T-helper 1 cell treated with Interleukin-12 subunit alpha and Interleukin-12 subunit beta and Interleukin-4 antibody, amounts not matched to agents 30 μg/mL and 1 μg/mL, for 36 hours (primary cell): ENCODE measurements around the gene ALCAM.

Experiments used
- H3K27ac Mint-ChIP-seq: one replicate; pipeline ENCODE4 v1.8.0; 2021; ENCODE audit warnings: mild to moderate bottlenecking, mixed read lengths
- H3K27me3 Mint-ChIP-seq: one replicate; pipeline ENCODE4 v1.8.0; 2021; ENCODE audit warnings: low read depth, mixed read lengths
- H3K36me3 Mint-ChIP-seq: one replicate; pipeline ENCODE4 v1.8.0; 2021; ENCODE audit warnings: low read depth, mixed read lengths
- H3K4me1 Mint-ChIP-seq: one replicate; pipeline ENCODE4 v1.8.0; 2021; ENCODE audit warnings: low read depth, mixed read lengths
- H3K4me3 Mint-ChIP-seq: one replicate; pipeline ENCODE4 v1.8.0; 2021; ENCODE audit warnings: mild to moderate bottlenecking, moderate library complexity, mixed read lengths
- H3K9me3 Mint-ChIP-seq: one replicate; pipeline ENCODE4 v1.8.0; 2021; ENCODE audit warnings: mixed read lengths

Gene ALCAM

GRCh38 chr3:105417525-105418289 lies 51.0 kb downstream of the ALCAM start:
- H3K9me3 Mint-ChIP-seq = no peaks in the 10 kb centered on the region
- H3K27ac Mint-ChIP-seq = no peak overlapping the region
- H3K4me1 Mint-ChIP-seq = no peaks in the 10 kb centered on the region
- H3K27me3 Mint-ChIP-seq = no peaks in the 10 kb centered on the region
- H3K4me3 Mint-ChIP-seq = no peak overlapping the region
- H3K36me3 Mint-ChIP-seq = no peaks in the 10 kb centered on the region

- H3K9me3 Mint-ChIP-seq = no peaks in the 10 kb centered on the region
- H3K4me1 Mint-ChIP-seq = no peaks in the 10 kb centered on the region
- H3K27ac Mint-ChIP-seq = no peak overlapping the region
- no peak overlapping the region for H3K4me3 Mint-ChIP-seq
- H3K36me3 Mint-ChIP-seq = no peaks in the 10 kb centered on the region
- no peaks in the 10 kb centered on the region for H3K27me3 Mint-ChIP-seq
Measured at GRCh38 chr3:105422645-105423044, 55.9 kb downstream of the ALCAM start.

GRCh38 chr3:105423397-105423796 lies 56.7 kb downstream of the ALCAM start:
- H3K36me3 Mint-ChIP-seq = no peaks in the 10 kb centered on the region
- no peak overlapping the region for H3K4me3 Mint-ChIP-seq
- no peak overlapping the region for H3K27ac Mint-ChIP-seq
- H3K4me1 Mint-ChIP-seq = no peaks in the 10 kb centered on the region
- H3K9me3 Mint-ChIP-seq = no peaks in the 10 kb centered on the region
- H3K27me3 Mint-ChIP-seq = no peaks in the 10 kb centered on the region

- H3K36me3 Mint-ChIP-seq = no peaks in the 10 kb centered on the region
- H3K27me3 Mint-ChIP-seq = no peaks in the 10 kb centered on the region
- H3K4me3 Mint-ChIP-seq = no peak overlapping the region
- H3K9me3 Mint-ChIP-seq = no peaks in the 10 kb centered on the region
- no peaks in the 10 kb centered on the region for H3K4me1 Mint-ChIP-seq
- H3K27ac Mint-ChIP-seq = no peak overlapping the region
Measured at GRCh38 chr3:105424412-105425152, 57.9 kb downstream of the ALCAM start.

GRCh38 chr3:105425153-105425502 lies 58.4 kb downstream of the ALCAM start:
- no peak overlapping the region for H3K4me3 Mint-ChIP-seq
- no peaks in the 10 kb centered on the region for H3K36me3 Mint-ChIP-seq
- no peak overlapping the region for H3K27ac Mint-ChIP-seq
- no peaks in the 10 kb centered on the region for H3K27me3 Mint-ChIP-seq
- no peaks in the 10 kb centered on the region for H3K4me1 Mint-ChIP-seq
- H3K9me3 Mint-ChIP-seq = no peaks in the 10 kb centered on the region

- Mint-ChIP-seq H3K36me3 (no peaks in the 10 kb centered on the region), H3K27ac (no peak overlapping the region), H3K4me3 (no peak overlapping the region), H3K9me3 (no peaks in the 10 kb centered on the region), H3K27me3 (no peaks in the 10 kb centered on the region), H3K4me1 (no peaks in the 10 kb centered on the region)
Measured at GRCh38 chr3:105427332-105427731, 60.6 kb downstream of the ALCAM start.

- no peaks in the 10 kb centered on the region for H3K27me3 Mint-ChIP-seq
Measured at GRCh38 chr3:105429034-105429762, 62.5 kb downstream of the ALCAM start.

GRCh38 chr3:105430455-105430854 lies 63.7 kb downstream of the ALCAM start:
- H3K36me3 Mint-ChIP-seq = no peaks in the 10 kb centered on the region
- no peaks in the 10 kb centered on the region for H3K9me3 Mint-ChIP-seq
- H3K27ac Mint-ChIP-seq = no peak overlapping the region
- H3K4me3 Mint-ChIP-seq = no peak overlapping the region
- H3K4me1 Mint-ChIP-seq = no peaks in the 10 kb centered on the region
- no peaks in the 10 kb centered on the region for H3K27me3 Mint-ChIP-seq

More at GRCh38 chr3:105429034-105429762, 62.5 kb downstream of the ALCAM start:
- H3K4me1 Mint-ChIP-seq = no peaks in the 10 kb centered on the region
- no peak overlapping the region for H3K27ac Mint-ChIP-seq
- H3K4me3 Mint-ChIP-seq = no peak overlapping the region
- H3K36me3 Mint-ChIP-seq = no peaks in the 10 kb centered on the region
- no peaks in the 10 kb centered on the region for H3K9me3 Mint-ChIP-seq

GRCh38 chr3:105431200-105431599 lies 64.5 kb downstream of the ALCAM start:
- Mint-ChIP-seq H3K4me1 (no peaks in the 10 kb centered on the region), H3K4me3 (no peak overlapping the region), H3K36me3 (no peaks in the 10 kb centered on the region), H3K9me3 (no peaks in the 10 kb centered on the region), H3K27ac (no peak overlapping the region), H3K27me3 (no peaks in the 10 kb centered on the region)

- no peak overlapping the region for H3K4me3 Mint-ChIP-seq
Measured at GRCh38 chr3:105435277-105435676, 68.6 kb downstream of the ALCAM start.

GRCh38 chr3:105436687-105437086 lies 70.0 kb downstream of the ALCAM start:
- Mint-ChIP-seq H3K4me3 (no peak overlapping the region), H3K27me3 (no peaks in the 10 kb centered on the region), H3K4me1 (no peaks in the 10 kb centered on the region), H3K27ac (no peak overlapping the region), H3K9me3 (no peaks in the 10 kb centered on the region), H3K36me3 (no peaks in the 10 kb centered on the region)

More at GRCh38 chr3:105435277-105435676, 68.6 kb downstream of the ALCAM start:
- H3K27ac Mint-ChIP-seq = no peak overlapping the region
- H3K9me3 Mint-ChIP-seq = no peaks in the 10 kb centered on the region
- H3K27me3 Mint-ChIP-seq = no peaks in the 10 kb centered on the region
- H3K36me3 Mint-ChIP-seq = no peaks in the 10 kb centered on the region
- H3K4me1 Mint-ChIP-seq = no peaks in the 10 kb centered on the region

GRCh38 chr3:105440113-105440512 lies 73.4 kb downstream of the ALCAM start:
- Mint-ChIP-seq H3K9me3 (no peaks in the 10 kb centered on the region), H3K36me3 (no peaks in the 10 kb centered on the region), H3K4me1 (no peaks in the 10 kb centered on the region), H3K4me3 (no peak overlapping the region), H3K27ac (no peak overlapping the region), H3K27me3 (no peaks in the 10 kb centered on the region)

- Mint-ChIP-seq H3K4me3 (no peak overlapping the region), H3K4me1 (no peaks in the 10 kb centered on the region), H3K27me3 (no peaks in the 10 kb centered on the region), H3K9me3 (no peaks in the 10 kb centered on the region), H3K27ac (no peak overlapping the region), H3K36me3 (no peaks in the 10 kb centered on the region)
Measured at GRCh38 chr3:105444725-105445124, 78.0 kb downstream of the ALCAM start.

- H3K27ac Mint-ChIP-seq = no peak overlapping the region
- H3K9me3 Mint-ChIP-seq = no peaks in the 10 kb centered on the region
- H3K4me1 Mint-ChIP-seq = no peaks in the 10 kb centered on the region
- H3K4me3 Mint-ChIP-seq = no peak overlapping the region
- no peaks in the 10 kb centered on the region for H3K36me3 Mint-ChIP-seq
- no peaks in the 10 kb centered on the region for H3K27me3 Mint-ChIP-seq
Measured at GRCh38 chr3:105448338-105448982, 81.8 kb downstream of the ALCAM start.
